ENCODE measurements around the gene STAG1. TPM values are rescaled to one million over a fixed set of nuclear protein-coding genes. Genes with fewer than 3 reads are reported as not detected.

Gene STAG1
- total and polyA plus RNA-seq, 9 of the 15 experiments (the other 6 are each of a cell fraction or from before 2014, with no cell fraction given): 2.7 to 17.7 (median 8.8) TPM

GRCh38 chr3:136698361-136698760 lies 53.8 kb downstream of the STAG1 start:
- ATAC-seq (no peak), DNase-seq (ENCODE audit: extremely low read depth in 1 of 4, low spot score in 3 of 4) (no peak), FAIRE-seq (no peak)
- H3K9ac ChIP-seq (ENCODE audit: insufficient read depth in 1 of 2, low read depth in 2 of 2, low read length in 2 of 2): no peak overlapping the region
- no TSS peak for BruUV-seq (replicated peaks)
- WGBS (ENCODE audit: insufficient coverage, low coverage, missing lambda C conversion rate): 65% methylated on average over 3 of the region's 3 CpGs
- no peaks in the 10 kb centered on the region for H3K9me1 ChIP-seq (ENCODE audit: control insufficient read depth, insufficient read depth, low read length)
- TF ChIP-seq TAF9B (IDR thresholded peaks at IDR 0.05; ENCODE audit: partially characterized antibody) (no peak), JUNB (CRISPR knock-in tag; conservative IDR thresholded peaks at IDR 0.05) (no peak), SIX5 (IDR thresholded peaks at IDR 0.05; ENCODE audit: borderline replicate concordance in 1 of 2, insufficient read depth in 1 of 2, low read depth in 1 of 2, low read length in 2 of 2) (no peak), MYNN (IDR thresholded peaks at IDR 0.05) (no peak), MYNN (CRISPR knock-in tag; IDR thresholded peaks at IDR 0.05) (no peak), RREB1 (CRISPR knock-in tag; IDR thresholded peaks at IDR 0.05) (no peak), FOXA3 (CRISPR knock-in tag; conservative IDR thresholded peaks at IDR 0.05 in 1 of 2, IDR thresholded peaks at IDR 0.05 in 1 of 2) (no peak), ZNF212 (CRISPR knock-in tag; IDR thresholded peaks at IDR 0.05) (no peak)
- no peaks in the 10 kb centered on the region for H3K36me3 ChIP-seq (ENCODE audit: control insufficient read depth, insufficient read depth, low read length)
- in situ Hi-C loops (cut with MboI): no loop called here
- ChIA-PET POLR2A (no interaction called here), CTCF (ENCODE audit: low intra/inter-chr PET ratio) (no interaction called here)
- H2AFZ ChIP-seq (ENCODE audit: low read depth, low read length): no peak overlapping the region
- H3K9me3 ChIP-seq (replicated peaks; ENCODE audit: control insufficient read depth, insufficient read depth, low read depth, low read length): peaks cover 13% of the 10 kb centered on the region; the same call in 1 of the 2 replicates
- no peak overlapping the region for H3K4me2 ChIP-seq (ENCODE audit: insufficient read depth, low read length)
- H3K27me3 ChIP-seq (ENCODE audit: control insufficient read depth in 2 of 2, insufficient read depth in 2 of 2, low read length in 2 of 2): no peaks in the 10 kb centered on the region
- intact Hi-C loops (cut with micrococcal nuclease): no loop called here
- peaks cover 0 to 6% of the 10 kb centered on the region in 2 experiments; a peak in 3 of 5 replicates for H3K4me1 ChIP-seq (replicated peaks in 1 of 2; ENCODE audit: control insufficient read depth in 2 of 2, insufficient read depth in 2 of 2, low read length in 2 of 2)
- H3K4me3 ChIP-seq: no peak overlapping the region
- H3K27ac ChIP-seq (ENCODE audit: extremely low read depth, low read depth, low read length): no peak overlapping the region
- peaks cover 41% of the 10 kb centered on the region for H3K79me2 ChIP-seq (ENCODE audit: control insufficient read depth, insufficient read depth, low read length)
- H4K20me1 ChIP-seq (replicated peaks; ENCODE audit: control insufficient read depth, insufficient read depth, low read length): no peaks in the 10 kb centered on the region

Measured in K562 (cell line).